ENCODE data around the gene LRMDA. TPM values are rescaled to one million over a fixed set of nuclear protein-coding genes. Genes with fewer than 3 reads are reported as not detected.

The LRMDA gene
- total RNA-seq, 3 donors from 2014 or later (not counting 1 experiment from before 2014, with no cell fraction given): 1.4 to 2.4 (median 2.1) TPM

DNA sequence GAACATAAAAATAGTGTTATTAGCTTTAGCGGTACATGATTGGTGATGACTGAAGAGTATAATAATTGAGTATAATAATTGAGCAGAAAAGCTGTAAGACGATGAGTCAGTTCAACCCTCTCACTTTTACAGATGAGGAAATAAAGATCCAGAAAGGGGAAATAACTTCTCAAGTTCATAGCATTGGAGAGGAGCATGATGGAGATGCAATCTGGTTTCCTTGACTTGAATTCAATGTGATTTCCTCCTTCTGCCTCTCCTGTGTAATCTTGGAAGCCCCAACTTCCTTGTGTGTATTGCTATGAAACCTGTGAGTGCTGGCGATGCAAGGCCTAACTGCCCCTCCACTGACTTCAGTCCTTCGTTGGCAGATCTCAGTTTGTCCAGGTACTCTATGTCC, 265.1 kb downstream of the LRMDA start:
- Mint-ChIP-seq H3K36me3 (no peaks in the 10 kb centered on the region), H3K4me1 (no peaks in the 10 kb centered on the region), H3K27ac (no peak overlapping the region), H3K4me3 (no peak overlapping the region), H3K27me3 (ENCODE audit: low read depth in 2 of 2) (peaks cover 3 to 9% of the 10 kb centered on the region in 2 donors), H3K9me3 (no peaks in the 10 kb centered on the region)
- Histone ChIP-seq H3K27me3 (ENCODE audit: control insufficient read depth, insufficient read depth, low read length) (no peaks in the 10 kb centered on the region), H3K9me3 (ENCODE audit: control insufficient read depth, insufficient read depth, low read length) (peaks cover 2% of the 10 kb centered on the region), H3K36me3 (ENCODE audit: control insufficient read depth, insufficient read depth, low read length) (no peaks in the 10 kb centered on the region), H3K4me1 (ENCODE audit: control insufficient read depth, insufficient read depth, low read length) (no peaks in the 10 kb centered on the region), H3K4me3 (ENCODE audit: low read length) (no peak overlapping the region), H3K27ac (ENCODE audit: low read length) (no peak overlapping the region)
- 92% methylated on average over 3 of the region's 4 CpGs for WGBS (ENCODE audit: insufficient coverage)
- no peak for ATAC-seq
- peak in 1 of 2 donors; percentile 3 for DNase-seq
- intact Hi-C loops (cut with micrococcal nuclease): no loop called here
- TF ChIP-seq, protein P1, sequence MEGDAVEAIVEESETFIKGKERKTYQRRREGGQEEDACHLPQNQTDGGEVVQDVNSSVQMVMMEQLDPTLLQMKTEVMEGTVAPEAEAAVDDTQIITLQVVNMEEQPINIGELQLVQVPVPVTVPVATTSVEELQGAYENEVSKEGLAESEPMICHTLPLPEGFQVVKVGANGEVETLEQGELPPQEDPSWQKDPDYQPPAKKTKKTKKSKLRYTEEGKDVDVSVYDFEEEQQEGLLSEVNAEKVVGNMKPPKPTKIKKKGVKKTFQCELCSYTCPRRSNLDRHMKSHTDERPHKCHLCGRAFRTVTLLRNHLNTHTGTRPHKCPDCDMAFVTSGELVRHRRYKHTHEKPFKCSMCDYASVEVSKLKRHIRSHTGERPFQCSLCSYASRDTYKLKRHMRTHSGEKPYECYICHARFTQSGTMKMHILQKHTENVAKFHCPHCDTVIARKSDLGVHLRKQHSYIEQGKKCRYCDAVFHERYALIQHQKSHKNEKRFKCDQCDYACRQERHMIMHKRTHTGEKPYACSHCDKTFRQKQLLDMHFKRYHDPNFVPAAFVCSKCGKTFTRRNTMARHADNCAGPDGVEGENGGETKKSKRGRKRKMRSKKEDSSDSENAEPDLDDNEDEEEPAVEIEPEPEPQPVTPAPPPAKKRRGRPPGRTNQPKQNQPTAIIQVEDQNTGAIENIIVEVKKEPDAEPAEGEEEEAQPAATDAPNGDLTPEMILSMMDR (IDR thresholded peaks at IDR 0.05): no peak

DNA sequence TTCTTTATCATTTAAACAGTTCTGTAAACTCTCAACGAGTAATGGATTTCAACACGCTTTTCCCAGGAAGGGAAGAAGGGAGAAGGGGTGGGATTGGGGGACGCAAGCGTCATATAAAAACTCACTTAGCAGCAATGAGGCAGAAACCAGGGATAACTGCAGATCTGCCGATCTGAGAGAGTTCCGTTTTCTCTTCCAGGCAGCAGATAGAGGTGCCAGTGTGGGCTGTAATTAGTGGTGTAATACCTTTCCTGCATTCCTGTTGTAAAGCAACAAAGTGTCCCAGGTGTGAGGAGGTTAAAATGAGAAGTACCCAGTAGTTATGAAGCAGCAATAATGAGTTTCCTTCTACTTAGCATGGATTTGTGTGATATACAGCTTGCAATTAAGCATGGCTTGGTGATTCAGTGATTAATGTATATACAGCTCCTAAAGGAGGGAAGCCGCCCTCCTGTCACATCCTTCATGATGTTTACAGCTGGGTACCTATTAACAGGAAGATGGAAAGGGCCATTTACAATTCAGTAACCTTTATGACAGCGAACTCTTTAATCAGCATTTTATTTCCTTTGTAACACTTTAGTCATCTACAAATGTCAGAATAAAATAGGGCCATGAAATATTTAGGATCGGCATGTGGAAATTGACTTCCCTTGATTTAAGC, 271.9 kb downstream of the LRMDA start:
- WGBS (ENCODE audit: insufficient coverage): 95% methylated on average over 7 of the region's 9 CpGs
- ATAC-seq (no peak), DNase-seq (no peak)
- H3K4me3 Mint-ChIP-seq: no peak overlapping the region
- intact Hi-C loops (cut with micrococcal nuclease): no loop called here
- H3K27me3 ChIP-seq (ENCODE audit: control insufficient read depth, insufficient read depth, low read length): no peaks in the 10 kb centered on the region
- H3K27ac ChIP-seq (ENCODE audit: low read length): no peak overlapping the region
- TF ChIP-seq, protein P1 (IDR thresholded peaks at IDR 0.05): no peak
- H3K9me3 ChIP-seq (ENCODE audit: control insufficient read depth, insufficient read depth, low read length): peaks cover 2% of the 10 kb centered on the region
- H3K4me1 ChIP-seq (ENCODE audit: control insufficient read depth, insufficient read depth, low read length): no peaks in the 10 kb centered on the region
- H3K27me3 Mint-ChIP-seq (ENCODE audit: low read depth in 2 of 2): peaks cover 9 to 12% of the 10 kb centered on the region in 2 donors
- peaks cover 0 to 2% of the 10 kb centered on the region in 2 donors for H3K9me3 Mint-ChIP-seq
- no peaks in the 10 kb centered on the region for H3K36me3 ChIP-seq (ENCODE audit: control insufficient read depth, insufficient read depth, low read length)
- no peak overlapping the region for H3K27ac Mint-ChIP-seq
- no peaks in the 10 kb centered on the region for H3K4me1 Mint-ChIP-seq
- H3K36me3 Mint-ChIP-seq: no peaks in the 10 kb centered on the region
- H3K4me3 ChIP-seq (ENCODE audit: low read length): no peak overlapping the region

DNA sequence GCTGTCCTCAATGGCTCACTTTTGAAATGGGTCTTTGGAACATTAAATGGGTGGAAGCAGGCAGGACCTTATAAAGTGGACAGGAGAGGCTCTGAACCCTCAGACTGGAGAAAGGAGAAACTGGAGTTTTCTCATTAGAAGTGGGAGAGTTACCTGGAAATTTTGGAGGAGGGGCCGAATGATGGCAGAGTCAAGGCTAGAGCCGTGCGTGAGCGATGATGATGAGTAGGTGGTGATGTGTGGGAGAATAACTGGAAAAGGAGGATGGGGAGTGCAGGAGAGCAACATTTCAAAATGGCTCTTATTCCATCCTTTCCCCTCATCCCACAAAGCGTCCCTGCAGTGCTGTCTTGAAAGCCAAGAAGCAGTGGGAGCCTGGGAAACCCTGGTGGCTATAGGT, 274.0 kb downstream of the LRMDA start:
- WGBS (ENCODE audit: insufficient coverage): 84% methylated on average over 5 of the region's 5 CpGs
- no peaks in the 10 kb centered on the region for H3K36me3 ChIP-seq (ENCODE audit: control insufficient read depth, insufficient read depth, low read length)
- H3K27ac ChIP-seq (ENCODE audit: low read length): no peak overlapping the region
- Mint-ChIP-seq H3K9me3 (peaks cover 0 to 2% of the 10 kb centered on the region in 2 donors), H3K4me1 (no peaks in the 10 kb centered on the region), H3K4me3 (no peak overlapping the region), H3K27ac (no peak overlapping the region), H3K27me3 (ENCODE audit: low read depth in 2 of 2) (peaks cover 12 to 16% of the 10 kb centered on the region in 2 donors), H3K36me3 (no peaks in the 10 kb centered on the region)
- DNase-seq: no peak
- H3K27me3 ChIP-seq (ENCODE audit: control insufficient read depth, insufficient read depth, low read length): no peaks in the 10 kb centered on the region
- H3K9me3 ChIP-seq (ENCODE audit: control insufficient read depth, insufficient read depth, low read length): no peaks in the 10 kb centered on the region
- no peak for ATAC-seq
- intact Hi-C loops (cut with micrococcal nuclease): no loop called here
- H3K4me3 ChIP-seq (ENCODE audit: low read length): no peak overlapping the region
- TF ChIP-seq, protein P1 (IDR thresholded peaks at IDR 0.05): no peak
- no peaks in the 10 kb centered on the region for H3K4me1 ChIP-seq (ENCODE audit: control insufficient read depth, insufficient read depth, low read length)

Measured in natural killer cell (primary cell).